ENCODE data around the gene KCNG1. TPM values are rescaled to one million over a fixed set of nuclear protein-coding genes. Genes with fewer than 3 reads are reported as not detected.

KCNG1 gene
- total RNA-seq, 1 donor from 2014 or later, result 6.3 TPM

DNA sequence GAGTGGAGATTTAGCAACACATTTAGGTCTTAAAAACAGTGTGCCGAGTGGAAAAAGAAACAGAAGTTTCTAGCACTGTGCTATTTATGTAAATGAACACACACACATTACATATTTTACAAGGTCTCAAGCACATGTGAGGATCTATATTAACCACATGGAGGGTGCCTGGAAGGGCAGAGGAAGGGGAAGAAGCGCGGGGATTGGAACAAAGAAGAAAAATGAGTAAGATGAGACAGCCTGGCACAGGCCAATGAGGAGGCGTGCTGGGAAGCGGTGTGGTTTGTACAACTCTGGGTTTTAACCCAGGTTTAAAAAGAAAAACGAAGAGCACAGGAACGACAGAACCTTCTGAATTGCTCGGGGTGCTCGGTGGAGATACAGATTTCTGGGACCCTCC lies 5.7 kb downstream of the KCNG1 start:
- Mint-ChIP-seq H3K4me3 (ENCODE audit: unreplicated experiment) (no peak overlapping the region), H3K27ac (ENCODE audit: unreplicated experiment) (no peak overlapping the region), H3K4me1 (ENCODE audit: unreplicated experiment) (peaks cover 9% of the 10 kb centered on the region), H3K36me3 (ENCODE audit: unreplicated experiment) (no peaks in the 10 kb centered on the region), H3K9me3 (ENCODE audit: unreplicated experiment) (no peaks in the 10 kb centered on the region), H3K27me3 (ENCODE audit: unreplicated experiment) (peaks cover 7% of the 10 kb centered on the region)
- no peak for DNase-seq (ENCODE audit: extremely low spot score, unreplicated experiment)
- TF ChIP-seq, protein P1, sequence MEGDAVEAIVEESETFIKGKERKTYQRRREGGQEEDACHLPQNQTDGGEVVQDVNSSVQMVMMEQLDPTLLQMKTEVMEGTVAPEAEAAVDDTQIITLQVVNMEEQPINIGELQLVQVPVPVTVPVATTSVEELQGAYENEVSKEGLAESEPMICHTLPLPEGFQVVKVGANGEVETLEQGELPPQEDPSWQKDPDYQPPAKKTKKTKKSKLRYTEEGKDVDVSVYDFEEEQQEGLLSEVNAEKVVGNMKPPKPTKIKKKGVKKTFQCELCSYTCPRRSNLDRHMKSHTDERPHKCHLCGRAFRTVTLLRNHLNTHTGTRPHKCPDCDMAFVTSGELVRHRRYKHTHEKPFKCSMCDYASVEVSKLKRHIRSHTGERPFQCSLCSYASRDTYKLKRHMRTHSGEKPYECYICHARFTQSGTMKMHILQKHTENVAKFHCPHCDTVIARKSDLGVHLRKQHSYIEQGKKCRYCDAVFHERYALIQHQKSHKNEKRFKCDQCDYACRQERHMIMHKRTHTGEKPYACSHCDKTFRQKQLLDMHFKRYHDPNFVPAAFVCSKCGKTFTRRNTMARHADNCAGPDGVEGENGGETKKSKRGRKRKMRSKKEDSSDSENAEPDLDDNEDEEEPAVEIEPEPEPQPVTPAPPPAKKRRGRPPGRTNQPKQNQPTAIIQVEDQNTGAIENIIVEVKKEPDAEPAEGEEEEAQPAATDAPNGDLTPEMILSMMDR (IDR thresholded peaks at IDR 0.05), result no peak

DNA sequence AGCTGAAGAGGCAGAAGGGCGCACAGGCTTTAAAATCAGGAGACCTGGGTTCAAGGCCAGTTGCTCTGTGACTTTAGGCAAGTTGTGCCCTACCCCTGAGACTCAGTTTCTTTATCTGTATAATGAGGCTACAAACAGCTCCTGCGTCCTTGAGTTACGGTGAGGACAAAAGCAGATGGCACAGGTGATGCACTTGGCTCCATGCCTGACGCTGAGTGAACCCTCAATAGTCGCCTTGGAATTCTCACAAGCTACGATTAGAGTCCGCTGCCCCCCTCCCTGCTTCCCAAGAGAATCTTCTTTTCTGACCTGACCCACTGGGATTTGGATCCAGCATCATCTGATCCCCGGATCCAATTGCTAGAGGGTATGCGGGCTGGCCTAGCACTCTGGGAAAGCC lies 6.4 kb downstream of the KCNG1 start:
- no peaks in the 10 kb centered on the region for H3K9me3 Mint-ChIP-seq (ENCODE audit: unreplicated experiment)
- H3K4me1 Mint-ChIP-seq (ENCODE audit: unreplicated experiment), result peaks cover 4% of the 10 kb centered on the region
- H3K36me3 Mint-ChIP-seq (ENCODE audit: unreplicated experiment), result no peaks in the 10 kb centered on the region
- TF ChIP-seq, protein P1 (IDR thresholded peaks at IDR 0.05), result no peak
- no peak overlapping the region for H3K4me3 Mint-ChIP-seq (ENCODE audit: unreplicated experiment)
- H3K27ac Mint-ChIP-seq (ENCODE audit: unreplicated experiment), result no peak overlapping the region
- no peak for DNase-seq (ENCODE audit: extremely low spot score, unreplicated experiment)
- no peaks in the 10 kb centered on the region for H3K27me3 Mint-ChIP-seq (ENCODE audit: unreplicated experiment)

DNA sequence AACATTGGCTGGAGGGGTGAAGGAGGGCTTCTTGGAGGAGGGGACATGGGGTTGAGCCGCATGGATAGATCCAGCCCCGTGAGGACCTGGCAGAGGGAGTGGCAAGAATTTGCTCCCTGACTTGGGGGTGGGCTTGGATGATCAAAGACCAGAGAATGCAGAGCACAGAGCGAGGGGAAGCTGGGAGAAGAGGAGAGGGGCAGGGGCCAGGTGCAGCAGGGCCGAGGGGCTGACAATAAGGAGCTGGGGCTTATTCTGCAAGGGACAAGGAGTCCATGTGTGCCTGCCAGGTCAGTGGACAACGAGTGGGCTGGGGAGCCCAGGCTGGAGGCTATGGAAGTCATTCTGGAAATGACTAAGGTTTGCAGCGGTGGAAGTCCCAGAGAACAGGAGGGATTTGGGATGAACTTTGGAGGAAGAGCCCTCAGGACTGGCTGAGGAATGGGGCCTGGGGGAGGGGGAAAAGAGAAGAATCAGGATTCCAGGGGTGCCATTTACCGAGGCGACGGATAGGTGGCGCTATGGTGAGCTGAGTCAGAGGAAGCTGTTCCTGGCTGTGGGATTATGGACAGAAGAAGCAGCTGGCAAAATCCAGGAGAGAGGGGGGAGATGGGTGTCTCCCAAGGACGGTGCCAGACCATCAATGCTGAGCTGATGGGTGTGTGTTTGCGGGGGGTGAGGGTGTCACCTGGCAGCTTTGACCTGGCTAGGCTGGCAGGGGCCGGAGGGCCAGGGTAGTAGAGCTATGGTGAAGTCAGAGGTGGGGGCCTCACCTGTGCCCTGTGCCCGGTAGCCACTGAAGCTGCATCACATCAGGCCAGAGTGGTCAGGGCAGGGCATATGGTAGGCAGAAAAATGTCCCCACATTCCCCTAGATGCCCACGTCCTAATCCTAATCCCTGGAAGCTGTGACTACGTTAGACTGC lies 7.8 kb downstream of the KCNG1 start:
- no peak for DNase-seq (ENCODE audit: extremely low spot score, unreplicated experiment)
- Mint-ChIP-seq H3K27me3 (ENCODE audit: unreplicated experiment) (no peaks in the 10 kb centered on the region), H3K4me3 (ENCODE audit: unreplicated experiment) (no peak overlapping the region), H3K4me1 (ENCODE audit: unreplicated experiment) (peaks cover 4% of the 10 kb centered on the region), H3K36me3 (ENCODE audit: unreplicated experiment) (no peaks in the 10 kb centered on the region), H3K27ac (ENCODE audit: unreplicated experiment) (no peak overlapping the region), H3K9me3 (ENCODE audit: unreplicated experiment) (no peaks in the 10 kb centered on the region)
- TF ChIP-seq, protein P1 (IDR thresholded peaks at IDR 0.05), result peak; percentile 76

DNA sequence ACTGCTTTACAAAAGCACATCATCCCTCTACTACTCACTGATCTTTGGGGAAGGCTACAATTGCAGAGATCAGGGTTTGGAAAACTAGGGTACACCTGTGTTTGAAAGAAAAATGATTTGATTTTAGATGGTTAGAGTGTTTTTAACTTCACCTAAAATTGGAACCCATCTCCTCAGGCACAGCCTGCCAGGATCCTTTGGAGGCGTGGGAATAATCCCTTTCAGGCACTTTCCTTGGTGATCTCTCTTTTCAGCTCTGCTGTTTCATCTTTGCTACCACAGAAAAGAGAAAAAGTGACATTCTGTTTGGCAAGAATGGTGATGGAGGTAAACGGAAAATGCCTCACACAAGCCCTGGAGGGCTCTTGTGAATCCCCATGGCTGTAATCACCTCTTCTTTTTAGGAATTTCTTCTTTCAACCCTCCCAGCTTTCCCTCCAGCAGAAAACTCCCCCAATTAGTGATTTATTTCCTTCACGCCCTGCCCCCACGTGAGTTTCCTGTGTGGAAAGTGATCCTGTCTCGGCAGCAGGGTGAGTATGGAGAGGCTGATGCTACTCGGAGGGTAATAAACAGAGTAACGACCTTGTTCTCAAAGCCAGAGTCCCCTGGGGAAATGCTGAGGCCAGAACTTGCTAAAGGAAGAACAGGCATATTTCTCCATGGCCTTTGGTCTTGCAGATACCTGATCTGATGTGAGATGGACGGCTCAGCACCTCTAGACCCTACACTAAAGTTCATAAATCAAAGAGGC lies 9.2 kb downstream of the KCNG1 start:
- no peaks in the 10 kb centered on the region for H3K36me3 Mint-ChIP-seq (ENCODE audit: unreplicated experiment)
- no peaks in the 10 kb centered on the region for H3K9me3 Mint-ChIP-seq (ENCODE audit: unreplicated experiment)
- no peak overlapping the region for H3K4me3 Mint-ChIP-seq (ENCODE audit: unreplicated experiment)
- no peak for DNase-seq (ENCODE audit: extremely low spot score, unreplicated experiment)
- peaks cover 4% of the 10 kb centered on the region for H3K4me1 Mint-ChIP-seq (ENCODE audit: unreplicated experiment)
- no peaks in the 10 kb centered on the region for H3K27me3 Mint-ChIP-seq (ENCODE audit: unreplicated experiment)
- H3K27ac Mint-ChIP-seq (ENCODE audit: unreplicated experiment), result no peak overlapping the region
- TF ChIP-seq, protein P1 (IDR thresholded peaks at IDR 0.05), result no peak

DNA sequence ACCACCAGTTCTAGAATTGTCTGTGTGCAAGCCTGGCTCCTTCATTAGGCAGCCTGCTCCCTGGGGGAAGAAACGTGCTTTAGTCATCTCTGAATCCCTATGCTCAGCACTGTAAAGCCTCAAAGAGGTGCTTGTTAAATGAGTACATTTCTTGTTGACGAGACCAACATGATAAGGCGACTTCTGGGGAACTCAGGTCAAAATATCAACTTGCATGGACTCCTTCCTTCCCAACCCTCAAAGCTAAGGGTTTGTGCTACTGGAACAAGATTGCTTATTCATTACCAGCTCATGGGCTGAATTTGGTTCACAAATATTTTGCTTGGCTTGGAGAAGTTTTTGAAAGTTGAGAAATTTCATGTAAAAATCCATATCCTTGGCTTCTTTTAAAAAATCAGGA lies 10.6 kb downstream of the KCNG1 start:
- Mint-ChIP-seq H3K27me3 (ENCODE audit: unreplicated experiment) (no peaks in the 10 kb centered on the region), H3K27ac (ENCODE audit: unreplicated experiment) (no peak overlapping the region), H3K9me3 (ENCODE audit: unreplicated experiment) (no peaks in the 10 kb centered on the region), H3K4me3 (ENCODE audit: unreplicated experiment) (no peak overlapping the region), H3K4me1 (ENCODE audit: unreplicated experiment) (peaks cover 4% of the 10 kb centered on the region), H3K36me3 (ENCODE audit: unreplicated experiment) (no peaks in the 10 kb centered on the region)
- TF ChIP-seq, protein P1 (IDR thresholded peaks at IDR 0.05), result no peak
- DNase-seq (ENCODE audit: extremely low spot score, unreplicated experiment), result no peak
